HCT116 (cell line): ENCODE measurements around the gene ZNF341. TPM values are rescaled to one million over a fixed set of nuclear protein-coding genes. Genes with fewer than 3 reads are reported as not detected.

Source experiments
- ATAC-seq: fragments of 200-7000 bp; cut with Tn5 transposase; 2 replicates; pipeline ENCODE4 v1.9.1; 2020; ENCODE audit warnings: mild to moderate bottlenecking, moderate library complexity
- BruUV-seq: library from RNA; stranded (reverse); fragments of 400-500 nt; replicated peaks from 2 replicates; lab custom pipeline; 2021; lab: Mats Ljungman, UMichigan
- CTCF ChIA-PET: fragments of 300-600 bp; sonication (Branson Sonifier 250); formaldehyde crosslinking; loops from one replicate; lab custom pipeline; 2021; ENCODE audit warnings: antibody characterized with exemption; lab: Charles Lee
- POLR2A ChIA-PET: fragments of 300-600, 350-600 bp; sonication (Branson Sonifier 250); formaldehyde crosslinking; loops from one replicate; lab custom pipeline; 2021; ENCODE audit warnings: antibody characterized with exemption; lab: Charles Lee
- RAD21 ChIA-PET, 2 experiments: fragments of 300-600 bp; sonication (Branson Sonifier 250); formaldehyde crosslinking; loops; one replicate each; lab custom pipeline; 2023; ENCODE audit warnings: low total read pairs in 2 of 2; ENCODE audit not compliant: uncharacterized antibody in 2 of 2, unreplicated experiment in 2 of 2, low non-redundant PET in 1 of 2; lab: Charles Lee
- DNase-seq: peaks from one replicate; pipeline ENCODE4 v3.0.0-alpha.2; 2010; ENCODE audit warnings: low read depth, low spot score
- H2AFZ ChIP-seq: fragments of 200-600 bp; shearing (Covaris generic), sonication (generic); 2 replicates; pipeline ENCODE4 v1.6.1; 2017; ENCODE audit warnings: low read depth, mixed run types, mixed read lengths, antibody characterized with exemption, low read length; ENCODE audit not compliant: poor library complexity, severe bottlenecking
- H3K27ac ChIP-seq: 2 replicates; pipeline ENCODE4 v1.5.1; 2012; ENCODE audit warnings: low read depth, low read length
- H3K27me3 ChIP-seq: fragments of 200-600 bp; sonication (generic); 2 replicates; pipeline ENCODE4 v1.6.1; 2016; ENCODE audit warnings: mixed run types, low read length, mixed read lengths; ENCODE audit not compliant: insufficient read depth
- H3K36me3 ChIP-seq, 2 experiments: fragments of 200-500 bp in 1 of 2; fragments of 200-600 bp in 1 of 2; sonication (Bioruptor generic) in 1 of 2; sonication (generic) in 1 of 2; 2 replicates each; pipeline versions ENCODE4 v1.5.1 to v1.6.1; 2014 to 2016; ENCODE audit warnings: low read length in 2 of 2, inconsistent platforms in 1 of 2, mixed read lengths in 1 of 2, mixed run types in 1 of 2; ENCODE audit not compliant: insufficient read depth in 2 of 2, control insufficient read depth in 1 of 2
- H3K4me1 ChIP-seq, 2 experiments: fragments of 200-600 bp in 1 of 2; sonication (generic) in 1 of 2; 2 replicates each; pipeline versions ENCODE4 v1.5.1 to v1.6.1; 2012 to 2017; ENCODE audit warnings: low read length in 2 of 2, inconsistent platforms in 1 of 2, mild to moderate bottlenecking in 1 of 2, mixed read lengths in 1 of 2, mixed run types in 1 of 2, moderate library complexity in 1 of 2; ENCODE audit not compliant: insufficient read depth in 2 of 2, control insufficient read depth in 1 of 2
- H3K4me2 ChIP-seq: fragments of 200-600 bp; sonication (generic); 2 replicates; pipeline ENCODE4 v1.6.1; 2017; ENCODE audit warnings: mixed run types, low read length, mixed read lengths
- H3K4me3 ChIP-seq, 2 experiments: fragments of 200-600 bp in 1 of 2; sonication (generic) in 1 of 2; replicated peaks in 1 of 2; 2 replicates each; pipeline ENCODE4 v1.5.1; 2011 to 2016; ENCODE audit warnings: low read length in 2 of 2, control low read depth in 1 of 2, low read depth in 1 of 2, mild to moderate bottlenecking in 1 of 2, mixed read lengths in 1 of 2, mixed run types in 1 of 2
- H3K79me2 ChIP-seq: fragments of 200-600 bp; sonication (generic); 2 replicates; pipeline ENCODE4 v1.6.1; 2017; ENCODE audit warnings: mild to moderate bottlenecking, mixed run types, low read length, moderate library complexity, mixed read lengths; ENCODE audit not compliant: insufficient read depth
- H3K9ac ChIP-seq: fragments of 200-600 bp; sonication (generic); 2 replicates; pipeline ENCODE4 v1.6.1; 2016; ENCODE audit warnings: low read length, mixed read lengths
- H3K9me2 ChIP-seq: fragments of 200-600 bp; sonication (generic), shearing (Covaris generic); 2 replicates; pipeline ENCODE4 v1.6.1; 2017; ENCODE audit warnings: mixed run types, mild to moderate bottlenecking, moderate library complexity; ENCODE audit not compliant: insufficient read depth
- H3K9me3 ChIP-seq, 2 experiments: fragments of 200-500 bp in 1 of 2; fragments of 200-600 bp in 1 of 2; sonication (Bioruptor generic) in 1 of 2; sonication (generic) in 1 of 2; 2 replicates each; pipeline ENCODE4 v1.6.1; 2014 to 2017; ENCODE audit warnings: low read length in 2 of 2, mixed read lengths in 2 of 2, inconsistent platforms in 1 of 2, low read depth in 1 of 2, mild to moderate bottlenecking in 1 of 2, mixed run types in 1 of 2, moderate library complexity in 1 of 2; ENCODE audit not compliant: control insufficient read depth in 1 of 2, insufficient read depth in 1 of 2
- H4K20me1 ChIP-seq: fragments of 200-600 bp; sonication (generic), shearing (Covaris generic); 2 replicates; pipeline ENCODE4 v1.6.1; 2017; ENCODE audit warnings: mixed run types, mild to moderate bottlenecking, moderate library complexity; ENCODE audit not compliant: insufficient read depth
- CBX3 ChIP-seq: IDR thresholded peaks from 2 replicates; pipeline ENCODE4 v1.6.1; 2012; ENCODE audit warnings: low read depth
- CEBPB ChIP-seq: IDR thresholded peaks from 2 replicates; pipeline ENCODE4 v1.6.1; 2012; ENCODE audit warnings: low read depth
- EGR1 ChIP-seq: IDR thresholded peaks from 2 replicates; pipeline ENCODE4 v1.6.1; 2012; ENCODE audit warnings: low read depth
- ELF1 ChIP-seq: IDR thresholded peaks from 2 replicates; pipeline ENCODE4 v1.6.1; 2012; ENCODE audit warnings: low read depth, borderline replicate concordance
- EZH2phosphoT487 ChIP-seq: fragments of 200-600 bp; IDR thresholded peaks from 2 replicates; pipeline ENCODE4 v1.6.1; 2018; ENCODE audit warnings: antibody characterized with exemption, borderline replicate concordance
- JUND ChIP-seq: IDR thresholded peaks from 2 replicates; pipeline ENCODE4 v1.6.1; 2012
- MAX ChIP-seq: IDR thresholded peaks from 2 replicates; pipeline ENCODE4 v1.6.1; 2012
- POLR2A ChIP-seq: IDR thresholded peaks from 2 replicates; pipeline ENCODE4 v1.7.0; 2011; ENCODE audit warnings: borderline replicate concordance; ENCODE audit not compliant: insufficient read depth, insufficient read length; ENCODE audit errors: extremely low read depth
- POLR2AphosphoS5 ChIP-seq: IDR thresholded peaks from 2 replicates; pipeline ENCODE4 v1.6.1; 2011; ENCODE audit warnings: mild to moderate bottlenecking, low read depth, low read length, moderate library complexity
- SIN3A ChIP-seq: IDR thresholded peaks from 2 replicates; pipeline ENCODE4 v1.6.1; 2012; ENCODE audit warnings: low read depth
- SP1 ChIP-seq: IDR thresholded peaks from 2 replicates; pipeline ENCODE4 v1.6.1; 2012; ENCODE audit warnings: low read depth
- TCF7L2 ChIP-seq: IDR thresholded peaks from 2 replicates; pipeline ENCODE4 v1.7.0; 2011; ENCODE audit warnings: borderline replicate concordance, inconsistent platforms; ENCODE audit not compliant: insufficient read depth, insufficient read length; ENCODE audit errors: extremely low read depth
- ZBTB33 ChIP-seq: IDR thresholded peaks from 2 replicates; pipeline ENCODE4 v1.6.1; 2011; ENCODE audit warnings: mild to moderate bottlenecking, low read length, moderate library complexity; ENCODE audit not compliant: insufficient replicate concordance; ENCODE audit errors: extremely low read depth
- intact Hi-C: fragments of 100-400 bp; cut with micrococcal nuclease; formaldehyde crosslinking; loops from 2 replicates; pipeline ENCODE4 v1.10.0; 2022
- total RNA-seq: library from RNA; stranded (reverse); gene quantifications from one replicate; pipeline ENCODE4 v1.2.1, GENCODE V29; 2021; ENCODE audit not compliant: unreplicated experiment

The ZNF341 gene
- total RNA-seq, 1 experiment from 2014 or later, result 4.9 TPM

GRCh38 chr20:33713865-33714367 lies 17.9 kb upstream of the ZNF341 start:
- intact Hi-C loops, result no loop called here
- Histone ChIP-seq H3K4me3 (no peak overlapping the region), H3K27me3 (no peaks in the 10 kb centered on the region), H3K4me2 (no peak overlapping the region), H3K9me3 (no peaks in the 10 kb centered on the region), H3K36me3 (no peaks in the 10 kb centered on the region), H4K20me1 (no peaks in the 10 kb centered on the region), H3K79me2 (no peaks in the 10 kb centered on the region), H3K4me1 (peaks cover 4 to 23% of the 10 kb centered on the region in 2 experiments; a peak in 3 of 4 replicates), H2AFZ (no peak overlapping the region), H3K9ac (no peak overlapping the region), H3K27ac (no peak overlapping the region), H3K9me2 (no peaks in the 10 kb centered on the region)
- ChIA-PET RAD21 (no interaction called here), POLR2A (no interaction called here), CTCF (no interaction called here)
- BruUV-seq, result no TSS peak
- no peak for DNase-seq
- ATAC-seq, result no peak
- TF ChIP-seq EZH2phosphoT487 (no peak), ZBTB33 (no peak), ELF1 (no peak), TCF7L2 (no peak), JUND (no peak), POLR2A (no peak), POLR2AphosphoS5 (no peak), EGR1 (no peak), CEBPB (no peak), SP1 (no peak), MAX (no peak), CBX3 (no peak), SIN3A (no peak)
